ENCODE results near the gene SPECC1L. TPM values are rescaled to one million over a fixed set of nuclear protein-coding genes. Genes with fewer than 3 reads are reported as not detected.
"Not testable (repeated sequence)": the region's sequence is repeated elsewhere in the genome, so short reads cannot be mapped to it uniquely, and the experiment has no call there.

The SPECC1L gene
- total RNA-seq, 1 donor, result 40.2 TPM

DNA sequence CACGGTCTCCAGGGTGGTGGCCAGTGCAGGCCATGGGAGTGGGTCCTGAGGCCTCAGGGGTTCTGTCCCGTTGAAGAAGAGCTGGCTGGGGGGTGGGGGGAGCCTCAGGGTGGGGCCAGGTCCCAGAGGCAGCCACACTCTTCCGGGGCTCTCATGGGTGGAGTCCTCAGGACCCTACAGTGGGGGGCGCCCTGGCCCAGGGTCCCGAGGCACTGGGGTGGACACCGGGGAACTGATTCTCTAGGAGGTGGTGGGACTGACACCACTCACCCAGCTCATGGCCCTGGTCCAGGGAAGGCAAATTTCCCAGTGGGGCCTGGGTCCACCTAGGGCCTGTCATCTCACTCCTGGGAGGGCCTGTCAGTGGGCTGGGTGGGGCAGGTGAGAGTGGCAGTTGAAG lies 38.5 kb upstream of the SPECC1L start:
- DNase-seq (ENCODE audit: low read depth), result no peak
- TF ChIP-seq, protein P1, sequence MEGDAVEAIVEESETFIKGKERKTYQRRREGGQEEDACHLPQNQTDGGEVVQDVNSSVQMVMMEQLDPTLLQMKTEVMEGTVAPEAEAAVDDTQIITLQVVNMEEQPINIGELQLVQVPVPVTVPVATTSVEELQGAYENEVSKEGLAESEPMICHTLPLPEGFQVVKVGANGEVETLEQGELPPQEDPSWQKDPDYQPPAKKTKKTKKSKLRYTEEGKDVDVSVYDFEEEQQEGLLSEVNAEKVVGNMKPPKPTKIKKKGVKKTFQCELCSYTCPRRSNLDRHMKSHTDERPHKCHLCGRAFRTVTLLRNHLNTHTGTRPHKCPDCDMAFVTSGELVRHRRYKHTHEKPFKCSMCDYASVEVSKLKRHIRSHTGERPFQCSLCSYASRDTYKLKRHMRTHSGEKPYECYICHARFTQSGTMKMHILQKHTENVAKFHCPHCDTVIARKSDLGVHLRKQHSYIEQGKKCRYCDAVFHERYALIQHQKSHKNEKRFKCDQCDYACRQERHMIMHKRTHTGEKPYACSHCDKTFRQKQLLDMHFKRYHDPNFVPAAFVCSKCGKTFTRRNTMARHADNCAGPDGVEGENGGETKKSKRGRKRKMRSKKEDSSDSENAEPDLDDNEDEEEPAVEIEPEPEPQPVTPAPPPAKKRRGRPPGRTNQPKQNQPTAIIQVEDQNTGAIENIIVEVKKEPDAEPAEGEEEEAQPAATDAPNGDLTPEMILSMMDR (IDR thresholded peaks at IDR 0.05; ENCODE audit: insufficient read depth, low read depth, low read length), result no peak

DNA sequence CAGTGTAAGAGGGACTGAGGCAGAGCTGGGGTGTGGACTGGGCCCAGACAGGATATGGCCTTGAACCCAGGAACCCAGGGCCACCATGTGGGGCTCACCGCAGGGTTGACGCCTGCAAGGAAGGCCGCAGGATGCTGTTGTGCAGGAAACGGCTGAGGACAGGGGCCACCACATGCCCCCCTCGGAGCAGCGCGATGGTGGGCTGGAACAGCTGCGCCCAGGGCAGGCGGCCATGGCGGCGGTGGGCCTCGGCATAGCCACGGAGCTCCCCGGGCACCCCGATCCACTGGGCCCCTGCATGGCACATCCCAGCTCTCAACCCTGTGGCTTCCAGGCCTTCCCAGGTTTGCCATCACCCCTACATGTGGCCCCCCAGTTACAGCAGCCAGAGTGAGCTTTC lies 37.9 kb upstream of the SPECC1L start:
- DNase-seq (ENCODE audit: low read depth), result no peak
- TF ChIP-seq, protein P1 (IDR thresholded peaks at IDR 0.05; ENCODE audit: insufficient read depth, low read depth, low read length), result no peak
- no peak overlapping the region for H3K4me3 ChIP-seq (ENCODE audit: low read depth, low read length)

More for the DNA sequence above, 38.5 kb upstream of the SPECC1L start:
- no peak overlapping the region for H3K4me3 ChIP-seq (ENCODE audit: low read depth, low read length)

DNA sequence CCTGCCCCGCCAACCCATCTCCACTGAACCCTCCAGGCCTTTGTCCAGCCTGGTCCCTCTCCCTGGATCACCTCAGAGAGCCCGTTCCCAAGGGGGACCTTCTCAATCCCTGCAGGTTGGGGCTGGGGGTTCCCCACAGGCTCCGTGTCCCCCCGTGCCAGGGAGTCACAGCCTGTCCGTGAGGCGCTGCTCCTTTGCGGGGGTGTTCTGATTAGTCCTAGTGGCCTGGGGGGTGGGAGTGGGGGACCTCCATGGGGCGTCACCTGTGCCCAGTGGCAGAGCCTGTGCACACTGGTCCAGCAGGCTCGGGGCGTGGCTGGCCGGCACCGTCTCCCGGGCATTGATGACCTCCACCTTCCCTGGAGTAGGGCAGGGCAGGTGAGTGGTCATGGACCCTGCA lies 37.4 kb upstream of the SPECC1L start:
- TF ChIP-seq, protein P1 (IDR thresholded peaks at IDR 0.05; ENCODE audit: insufficient read depth, low read depth, low read length), result no peak
- no peak overlapping the region for H3K4me3 ChIP-seq (ENCODE audit: low read depth, low read length)
- DNase-seq (ENCODE audit: low read depth), result no peak

DNA sequence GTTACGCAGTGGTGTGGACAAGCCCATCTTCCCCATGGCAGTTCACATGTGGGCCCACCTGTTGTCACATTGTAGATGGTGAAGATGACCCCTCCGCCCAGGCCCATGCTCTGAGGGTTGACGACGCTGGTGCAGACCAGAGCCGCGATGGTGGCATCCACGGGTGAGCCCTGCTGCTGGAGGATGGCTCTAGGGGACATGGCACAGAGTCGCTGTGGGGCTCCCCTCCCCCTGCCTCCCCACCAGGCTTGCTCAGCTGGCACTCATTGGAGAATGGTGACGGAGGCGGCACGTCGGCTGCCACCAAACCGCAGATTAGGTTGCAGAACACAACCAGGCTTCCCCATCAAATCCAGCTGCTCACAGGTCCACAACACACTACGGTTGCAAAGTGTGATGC lies 36.8 kb upstream of the SPECC1L start:
- H3K4me3 ChIP-seq (ENCODE audit: low read depth, low read length), result no peak overlapping the region
- no peak for DNase-seq (ENCODE audit: low read depth)
- TF ChIP-seq, protein P1 (IDR thresholded peaks at IDR 0.05; ENCODE audit: insufficient read depth, low read depth, low read length), result no peak

DNA sequence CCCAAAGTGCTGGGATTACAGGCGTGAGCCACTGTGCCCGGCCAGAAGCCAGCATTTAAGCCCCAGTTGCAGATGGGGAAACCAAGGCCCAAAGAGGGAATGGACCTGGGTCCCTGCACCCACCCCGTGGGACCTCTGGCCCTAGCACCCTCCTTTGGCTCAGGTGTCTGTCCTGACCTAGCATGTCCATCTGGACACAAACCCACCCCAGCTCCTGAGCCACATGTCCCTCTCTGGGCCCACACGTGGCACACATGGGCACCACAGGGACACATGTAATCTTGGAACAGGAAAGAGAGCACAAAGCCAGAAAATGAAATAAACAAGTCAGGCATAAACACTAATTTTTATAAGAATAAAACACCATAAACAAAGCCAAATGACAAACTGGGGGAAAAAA lies 35.3 kb upstream of the SPECC1L start:
- no peak for DNase-seq (ENCODE audit: low read depth)
- no peak overlapping the region for H3K4me3 ChIP-seq (ENCODE audit: low read depth, low read length)
- TF ChIP-seq, protein P1 (IDR thresholded peaks at IDR 0.05; ENCODE audit: insufficient read depth, low read depth, low read length), result no peak

DNA sequence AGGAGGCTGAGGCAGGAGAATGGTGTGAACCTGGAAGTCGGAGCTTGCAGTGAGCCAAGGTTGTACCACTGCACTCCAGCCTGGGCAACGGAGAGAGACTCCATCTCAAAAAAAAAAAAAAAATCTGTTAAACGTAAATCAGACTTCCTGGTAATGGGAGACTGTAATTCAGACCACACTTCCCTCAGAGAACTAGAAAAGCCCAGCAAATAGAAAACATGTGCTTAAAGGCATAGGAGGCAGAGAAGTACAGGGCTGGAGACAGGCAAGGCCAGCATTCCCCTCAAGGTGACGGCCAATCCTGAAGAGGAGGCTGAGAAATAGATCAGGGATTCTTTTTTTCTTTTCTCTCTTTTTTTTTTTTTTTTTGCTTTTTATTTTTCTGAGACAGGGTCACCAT lies 34.0 kb upstream of the SPECC1L start:
- DNase-seq (ENCODE audit: low read depth), result no peak
- H3K4me3 ChIP-seq (ENCODE audit: low read depth, low read length), result no peak overlapping the region
- TF ChIP-seq, protein P1 (IDR thresholded peaks at IDR 0.05; ENCODE audit: insufficient read depth, low read depth, low read length), result no peak

DNA sequence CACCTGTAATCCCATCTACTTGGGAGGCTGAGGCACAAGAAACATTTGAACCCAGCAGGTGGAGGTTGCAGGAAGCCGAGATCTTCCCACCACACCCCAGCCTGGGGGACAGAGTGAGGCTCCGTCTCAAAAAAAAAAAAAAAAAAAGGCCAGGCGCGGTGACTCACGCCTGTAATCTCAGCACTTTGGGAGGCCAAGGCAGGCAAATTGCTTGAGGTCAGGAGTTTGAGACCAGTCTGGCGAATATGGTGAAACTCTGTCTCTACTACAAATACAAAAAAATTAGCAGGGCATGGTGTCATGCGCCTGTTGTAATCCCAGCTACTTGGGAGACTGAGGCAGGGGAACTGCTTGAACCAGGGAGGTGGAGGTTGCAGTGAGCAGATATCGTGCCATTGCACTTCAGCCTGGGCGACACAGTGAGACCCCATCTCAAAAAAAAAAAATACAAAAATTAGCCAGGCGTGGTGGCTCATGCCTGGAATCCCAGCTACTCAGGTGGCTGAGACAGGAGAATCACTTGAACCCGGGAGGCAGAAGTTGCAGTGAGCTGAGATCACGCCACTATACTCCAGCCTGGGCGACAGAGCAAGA lies 32.4 kb upstream of the SPECC1L start:
- peak; percentile 27 for DNase-seq (ENCODE audit: low read depth)
- not testable (repeated sequence) for H3K4me3 ChIP-seq (ENCODE audit: low read depth, low read length)
